AG09309 (cell line): ENCODE data around the gene SOHLH2.

Experiments used
- DNase-seq: peaks from one replicate; pipeline ENCODE4 v3.0.0-alpha.2; 2010; ENCODE audit warnings: low read depth
- H3K4me3 ChIP-seq: 2 replicates; pipeline ENCODE4 v1.5.1; 2011; ENCODE audit warnings: mild to moderate bottlenecking, low read depth, low read length, moderate library complexity; ENCODE audit not compliant: control insufficient read depth
- TF ChIP-seq, protein P1 (sequence below): IDR thresholded peaks from 2 replicates; pipeline ENCODE4 v1.5.1; 2011; ENCODE audit warnings: mild to moderate bottlenecking, low read depth, low read length, inconsistent platforms; ENCODE audit not compliant: insufficient read depth, control insufficient read depth; ENCODE audit errors: missing control alignments

SOHLH2 gene

DNA sequence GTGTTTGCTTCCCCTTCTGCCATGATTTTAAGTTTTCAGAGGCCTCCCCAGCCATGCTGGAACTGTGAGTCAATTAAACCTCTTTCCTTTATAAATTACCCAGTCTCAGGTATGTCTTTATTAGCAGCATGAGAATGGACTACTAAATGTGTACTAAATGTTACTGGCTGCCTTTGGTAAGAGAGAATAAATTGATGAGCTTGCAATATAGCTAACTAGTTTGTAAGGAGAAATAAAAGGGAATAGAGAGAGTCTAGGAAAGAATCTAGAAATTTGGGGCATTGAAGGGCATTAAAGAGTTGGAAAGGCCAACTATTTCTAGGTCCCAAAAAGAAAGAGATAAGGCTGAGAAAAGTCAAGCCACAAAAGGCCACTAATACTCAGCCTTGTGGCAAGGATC is 5.5 kb upstream of the SOHLH2 start:
- DNase-seq, result no peak
- TF ChIP-seq, protein P1, sequence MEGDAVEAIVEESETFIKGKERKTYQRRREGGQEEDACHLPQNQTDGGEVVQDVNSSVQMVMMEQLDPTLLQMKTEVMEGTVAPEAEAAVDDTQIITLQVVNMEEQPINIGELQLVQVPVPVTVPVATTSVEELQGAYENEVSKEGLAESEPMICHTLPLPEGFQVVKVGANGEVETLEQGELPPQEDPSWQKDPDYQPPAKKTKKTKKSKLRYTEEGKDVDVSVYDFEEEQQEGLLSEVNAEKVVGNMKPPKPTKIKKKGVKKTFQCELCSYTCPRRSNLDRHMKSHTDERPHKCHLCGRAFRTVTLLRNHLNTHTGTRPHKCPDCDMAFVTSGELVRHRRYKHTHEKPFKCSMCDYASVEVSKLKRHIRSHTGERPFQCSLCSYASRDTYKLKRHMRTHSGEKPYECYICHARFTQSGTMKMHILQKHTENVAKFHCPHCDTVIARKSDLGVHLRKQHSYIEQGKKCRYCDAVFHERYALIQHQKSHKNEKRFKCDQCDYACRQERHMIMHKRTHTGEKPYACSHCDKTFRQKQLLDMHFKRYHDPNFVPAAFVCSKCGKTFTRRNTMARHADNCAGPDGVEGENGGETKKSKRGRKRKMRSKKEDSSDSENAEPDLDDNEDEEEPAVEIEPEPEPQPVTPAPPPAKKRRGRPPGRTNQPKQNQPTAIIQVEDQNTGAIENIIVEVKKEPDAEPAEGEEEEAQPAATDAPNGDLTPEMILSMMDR, result no peak
- no peak overlapping the region for H3K4me3 ChIP-seq

DNA sequence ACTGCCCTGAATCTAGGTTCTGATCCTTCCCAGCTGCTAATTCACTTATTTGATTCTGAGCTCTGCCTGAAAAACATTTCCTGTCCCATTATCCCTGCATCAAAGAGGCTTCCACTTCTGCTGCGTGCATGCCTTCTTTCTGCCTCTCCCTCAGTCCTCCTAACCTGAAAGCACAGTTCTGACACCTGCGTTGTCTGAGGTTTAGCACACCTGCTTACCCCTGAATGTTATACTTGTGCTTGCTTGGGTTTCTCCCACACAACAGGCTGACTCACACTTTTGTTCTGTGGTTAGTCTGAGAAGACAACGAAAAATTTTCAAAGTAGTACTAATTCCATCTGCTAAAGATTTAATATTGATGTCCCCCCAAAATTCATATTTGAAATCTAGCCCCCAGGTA is 3.1 kb upstream of the SOHLH2 start:
- DNase-seq, result no peak
- TF ChIP-seq, protein P1, result no peak
- no peak overlapping the region for H3K4me3 ChIP-seq

DNA sequence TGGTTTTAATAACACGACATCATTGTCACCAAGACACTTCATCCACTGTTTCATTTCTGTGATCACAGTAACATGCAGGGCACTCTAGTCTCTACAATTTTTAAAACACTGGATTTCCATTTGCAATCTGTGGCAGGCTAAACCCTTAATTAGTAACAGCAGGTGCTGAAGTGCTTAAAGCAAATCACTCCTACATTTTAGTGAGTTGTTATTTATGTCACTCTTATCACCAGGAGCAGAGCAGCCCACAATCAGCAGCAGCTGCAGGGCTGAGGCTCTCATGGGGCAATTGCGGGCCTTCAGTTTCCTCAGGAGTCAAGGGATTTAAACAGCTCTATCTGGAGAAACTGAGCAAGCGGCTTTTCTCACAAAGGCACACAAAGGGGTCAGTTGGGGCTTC is 1.6 kb downstream of the SOHLH2 start:
- DNase-seq, result no peak
- TF ChIP-seq, protein P1, result no peak
- no peak overlapping the region for H3K4me3 ChIP-seq

DNA sequence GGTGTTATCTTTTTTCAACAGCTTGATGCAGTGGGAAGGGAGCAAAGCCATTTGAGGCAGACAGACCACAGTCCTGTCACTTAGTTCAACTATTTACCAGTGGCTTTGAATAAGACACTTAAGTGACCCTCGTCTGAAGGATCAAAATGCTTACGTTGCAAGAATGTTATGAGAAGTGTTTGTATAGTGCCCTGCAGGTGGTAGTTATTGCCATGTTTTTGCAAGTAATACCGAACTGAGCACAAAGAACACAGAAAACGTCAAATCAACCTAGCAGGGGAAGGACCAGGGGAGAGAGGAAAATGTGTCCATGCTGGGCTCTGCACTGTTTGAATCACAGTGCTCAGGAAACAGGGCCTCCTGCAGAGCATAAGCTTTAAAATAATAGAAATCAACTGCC is 2.8 kb downstream of the SOHLH2 start:
- no peak overlapping the region for H3K4me3 ChIP-seq
- DNase-seq, result no peak
- TF ChIP-seq, protein P1, result no peak

DNA sequence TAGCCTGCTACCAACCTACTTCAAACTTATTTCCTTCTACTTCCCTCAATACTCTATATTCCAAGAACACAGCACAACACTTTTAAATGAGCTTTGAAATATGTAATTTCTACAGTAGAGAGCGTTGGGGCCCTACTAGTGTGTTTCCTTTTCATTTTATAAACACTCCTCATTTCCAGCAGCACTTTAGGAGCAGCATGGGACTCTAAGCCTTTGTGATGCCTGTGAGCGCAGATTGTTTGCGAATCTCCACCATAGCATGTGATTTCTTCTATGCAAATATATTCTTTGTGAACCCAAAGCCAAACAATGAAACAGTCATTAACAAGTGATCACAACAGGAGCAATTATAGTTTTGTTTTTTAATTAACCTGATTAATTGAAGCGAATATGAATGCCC is 3.6 kb downstream of the SOHLH2 start:
- no peak overlapping the region for H3K4me3 ChIP-seq
- DNase-seq, result no peak
- TF ChIP-seq, protein P1, result no peak

DNA sequence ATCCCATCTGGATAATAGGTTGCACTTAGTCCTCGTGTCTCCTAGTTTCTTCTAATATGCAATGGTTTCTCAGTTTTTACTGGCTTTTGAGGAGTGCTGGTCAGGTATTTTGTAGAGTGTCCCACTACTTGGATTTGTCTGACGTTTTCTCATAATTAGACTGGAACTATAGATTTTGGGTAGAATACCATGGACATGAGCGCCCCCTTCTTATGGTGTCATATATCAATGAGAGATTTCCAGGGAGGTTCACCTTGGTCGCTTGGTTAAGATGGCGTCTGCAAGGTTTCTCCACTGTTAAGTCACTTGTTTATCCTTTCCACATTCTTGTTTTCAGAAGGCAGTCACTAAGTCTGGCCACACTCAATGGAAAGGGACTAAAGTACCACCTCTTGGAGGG is 6.7 kb downstream of the SOHLH2 start:
- H3K4me3 ChIP-seq, result no peak overlapping the region
- TF ChIP-seq, protein P1, result no peak
- no peak for DNase-seq
